ENCODE results near the gene FNDC7. TPM values are rescaled to one million over a fixed set of nuclear protein-coding genes. Genes with fewer than 3 reads are reported as not detected.

The FNDC7 gene
- total RNA-seq, 4 donors from 2014 or later = not detected

DNA sequence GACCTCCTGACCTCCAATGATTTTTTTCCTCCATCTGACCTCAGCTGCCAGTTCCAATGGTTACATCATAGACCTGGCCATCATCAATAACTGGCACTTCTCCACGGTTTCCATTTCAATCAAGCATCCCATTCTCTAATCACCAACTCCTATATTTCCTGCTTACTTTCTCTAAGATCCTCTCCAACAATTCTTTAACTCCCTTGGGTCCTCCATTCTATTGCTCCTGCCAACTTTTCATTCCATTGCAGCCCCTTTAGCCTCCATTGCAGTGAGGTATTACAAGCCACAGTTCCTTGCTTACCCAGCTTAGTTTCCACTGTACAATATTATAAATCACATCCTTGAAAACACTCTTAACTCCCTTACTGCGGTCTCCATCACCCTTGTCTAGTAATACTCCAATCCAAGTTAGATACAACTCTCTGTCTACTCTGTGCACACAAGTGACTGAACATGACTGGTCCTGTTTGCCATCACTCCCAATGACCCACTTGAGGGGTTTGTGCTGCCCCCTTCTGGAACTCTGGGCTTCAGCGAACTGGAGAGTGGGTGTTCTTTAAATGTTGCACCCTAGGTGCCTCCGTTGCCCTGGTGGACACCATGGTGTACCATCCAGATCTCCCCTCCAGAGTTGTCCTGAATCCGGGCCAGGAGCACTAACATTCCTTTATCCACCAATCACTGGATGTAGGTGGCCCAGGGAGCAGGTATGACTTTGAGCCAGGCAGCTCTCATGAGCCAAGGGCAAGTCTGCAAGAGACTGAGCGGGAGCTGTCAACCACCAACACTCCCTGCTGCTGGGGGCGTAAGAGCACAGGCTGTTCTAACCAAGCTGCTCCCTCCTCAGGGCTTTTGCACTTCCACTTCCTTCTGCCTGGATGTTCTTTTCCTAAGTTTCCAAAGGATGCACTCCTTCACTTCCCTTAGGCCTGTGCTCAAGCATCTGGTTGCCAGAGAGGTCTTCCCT is 3.7 kb upstream of the FNDC7 start:
- no peak for TF ChIP-seq POLR2A (IDR thresholded peaks at IDR 0.05)
- TF ChIP-seq, protein P1, sequence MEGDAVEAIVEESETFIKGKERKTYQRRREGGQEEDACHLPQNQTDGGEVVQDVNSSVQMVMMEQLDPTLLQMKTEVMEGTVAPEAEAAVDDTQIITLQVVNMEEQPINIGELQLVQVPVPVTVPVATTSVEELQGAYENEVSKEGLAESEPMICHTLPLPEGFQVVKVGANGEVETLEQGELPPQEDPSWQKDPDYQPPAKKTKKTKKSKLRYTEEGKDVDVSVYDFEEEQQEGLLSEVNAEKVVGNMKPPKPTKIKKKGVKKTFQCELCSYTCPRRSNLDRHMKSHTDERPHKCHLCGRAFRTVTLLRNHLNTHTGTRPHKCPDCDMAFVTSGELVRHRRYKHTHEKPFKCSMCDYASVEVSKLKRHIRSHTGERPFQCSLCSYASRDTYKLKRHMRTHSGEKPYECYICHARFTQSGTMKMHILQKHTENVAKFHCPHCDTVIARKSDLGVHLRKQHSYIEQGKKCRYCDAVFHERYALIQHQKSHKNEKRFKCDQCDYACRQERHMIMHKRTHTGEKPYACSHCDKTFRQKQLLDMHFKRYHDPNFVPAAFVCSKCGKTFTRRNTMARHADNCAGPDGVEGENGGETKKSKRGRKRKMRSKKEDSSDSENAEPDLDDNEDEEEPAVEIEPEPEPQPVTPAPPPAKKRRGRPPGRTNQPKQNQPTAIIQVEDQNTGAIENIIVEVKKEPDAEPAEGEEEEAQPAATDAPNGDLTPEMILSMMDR (IDR thresholded peaks at IDR 0.05) = peak in 2 of 5 experiments; percentile 5 to 13
- Histone ChIP-seq H3K4me1 (peaks cover 0 to 12% (median 0%) of the 10 kb centered on the region in 4 donors), H3K27me3 (no peaks in the 10 kb centered on the region), H3K36me3 (no peaks in the 10 kb centered on the region), H3K4me3 (no peak overlapping the region), H3K9me3 (no peaks in the 10 kb centered on the region), H3K27ac (no peak overlapping the region)
- WGBS, 2 donors = 63% methylated on average over 7 of the region's 7 CpGs
- no peak for DNase-seq (ENCODE audit: low spot score in 2 of 2)

DNA sequence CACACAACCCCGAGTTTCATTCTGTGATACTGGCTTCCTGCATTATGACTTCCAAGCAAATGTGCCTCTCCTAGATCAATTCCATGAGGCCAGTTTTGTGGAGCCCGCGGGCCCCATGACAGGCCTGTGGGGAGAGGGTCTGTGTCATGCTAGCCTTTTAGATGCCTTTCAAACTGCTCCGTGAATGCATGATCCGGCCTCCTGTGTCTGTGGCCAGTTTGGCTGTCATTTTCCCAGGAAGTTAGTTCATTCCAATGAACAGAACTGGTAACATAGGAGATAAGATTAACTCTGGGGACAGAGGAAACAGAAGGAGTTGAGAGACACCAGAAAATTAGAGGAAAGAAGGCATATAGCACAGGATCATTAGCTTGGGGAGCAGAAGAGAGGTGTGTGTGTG is 3.2 kb downstream of the FNDC7 start:
- no peaks in the 10 kb centered on the region for H3K36me3 ChIP-seq
- H3K27ac ChIP-seq = no peak overlapping the region
- no peak overlapping the region for H3K4me3 ChIP-seq
- WGBS, 2 donors = 80 to 88% methylated on average over 5 of the region's 5 CpGs
- H3K27me3 ChIP-seq = no peaks in the 10 kb centered on the region
- no peaks in the 10 kb centered on the region for H3K4me1 ChIP-seq
- TF ChIP-seq EP300 (IDR thresholded peaks at IDR 0.05) (no peak), POLR2A (IDR thresholded peaks at IDR 0.05) (no peak)
- TF ChIP-seq, protein P1 (IDR thresholded peaks at IDR 0.05) = no peak
- H3K9me3 ChIP-seq = no peaks in the 10 kb centered on the region
- DNase-seq (ENCODE audit: low spot score in 2 of 2) = no peak

DNA sequence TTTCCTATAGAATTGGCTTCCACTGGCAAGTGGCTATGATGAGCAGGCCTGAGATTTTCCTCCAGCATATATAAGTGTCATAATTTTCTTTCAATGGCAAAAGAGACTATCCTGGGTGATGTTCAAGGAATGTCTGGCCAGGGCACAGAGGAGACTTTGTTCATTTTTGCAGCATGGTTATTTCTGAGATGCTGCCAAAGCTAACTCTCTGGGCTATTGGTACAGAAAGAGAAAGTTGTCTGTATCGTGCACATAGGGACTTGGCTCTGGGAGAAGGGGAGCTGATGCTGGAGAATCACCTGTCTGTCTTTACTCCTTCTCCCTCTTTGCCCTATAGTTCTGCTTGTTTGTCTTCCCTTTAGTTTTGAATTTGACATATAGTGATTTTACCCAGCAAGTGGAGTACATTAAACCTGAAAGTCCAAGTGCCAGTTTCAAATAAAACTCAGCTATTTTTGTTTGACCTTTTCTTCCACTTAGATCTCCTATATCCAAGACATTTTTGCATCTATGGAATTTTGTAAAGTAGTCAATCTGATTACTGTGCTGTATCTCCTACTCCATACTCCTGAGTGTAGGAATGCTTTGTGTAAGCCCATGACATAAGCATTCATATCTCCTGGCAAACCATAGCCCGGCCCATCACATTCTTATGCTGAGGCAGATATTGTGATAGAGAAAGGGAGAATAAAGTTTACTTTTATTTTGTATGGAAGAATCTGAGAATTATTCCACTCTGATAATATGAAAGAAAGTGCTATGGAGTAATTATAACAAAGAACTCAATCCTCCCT is 3.9 kb downstream of the FNDC7 start:
- no peak for DNase-seq (ENCODE audit: low spot score in 2 of 2)
- H3K27ac ChIP-seq = no peak overlapping the region

DNA sequence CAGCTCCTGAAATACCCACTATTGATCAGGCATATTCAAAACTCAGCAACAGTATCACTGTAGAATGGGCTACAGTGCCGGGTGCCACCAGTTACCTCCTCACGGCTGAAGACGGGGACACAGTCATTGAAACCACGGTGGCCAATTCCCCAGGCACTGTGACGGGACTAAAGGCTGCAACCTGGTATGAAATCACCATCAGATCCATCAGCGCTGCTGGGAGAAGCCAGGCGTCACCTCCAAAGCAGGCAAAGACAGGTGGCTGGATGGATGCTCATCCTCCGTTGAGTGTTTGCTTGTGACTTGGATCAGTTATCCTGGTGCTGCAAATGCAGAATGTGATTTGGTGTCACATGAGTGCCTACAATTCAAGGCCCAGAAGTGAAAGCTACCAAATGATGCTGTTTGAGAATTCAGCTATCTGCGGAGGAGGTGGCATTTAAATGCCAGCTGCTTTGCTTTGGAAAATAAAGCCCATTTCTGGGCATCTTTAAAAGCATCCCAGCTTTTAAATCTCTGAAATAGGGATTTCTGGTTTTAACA is 5.1 kb downstream of the FNDC7 start:
- no peak for TF ChIP-seq EP300 (IDR thresholded peaks at IDR 0.05)
- TF ChIP-seq, protein P1 (IDR thresholded peaks at IDR 0.05) = no peak
- no peaks in the 10 kb centered on the region for H3K9me3 ChIP-seq
- no peaks in the 10 kb centered on the region for H3K36me3 ChIP-seq
- no peak overlapping the region for H3K4me3 ChIP-seq
- no peak overlapping the region for H3K27ac ChIP-seq
- H3K4me1 ChIP-seq = no peaks in the 10 kb centered on the region
- 92% methylated on average over 9 of the region's 9 CpGs for WGBS, 2 donors
- no peak for DNase-seq (ENCODE audit: low spot score in 2 of 2)
- no peaks in the 10 kb centered on the region for H3K27me3 ChIP-seq

More for the DNA sequence above, 3.9 kb downstream of the FNDC7 start:
- Histone ChIP-seq H3K4me1 (no peaks in the 10 kb centered on the region), H3K36me3 (no peaks in the 10 kb centered on the region), H3K4me3 (no peak overlapping the region), H3K27me3 (no peaks in the 10 kb centered on the region), H3K9me3 (no peaks in the 10 kb centered on the region)
- TF ChIP-seq, protein P1 (IDR thresholded peaks at IDR 0.05) = no peak
- no peak for TF ChIP-seq EP300 (IDR thresholded peaks at IDR 0.05)
- TF ChIP-seq POLR2A (IDR thresholded peaks at IDR 0.05) = no peak
- WGBS, 2 donors = 59 to 68% methylated on average over 2 of the region's 2 CpGs
